H1 (cell line): ENCODE measurements around the gene ALG6. TPM values are rescaled to one million over a fixed set of nuclear protein-coding genes. Genes with fewer than 3 reads are reported as not detected.
A peak's percentile ranks its signal among the peaks of the same experiment; 100 is the strongest.

Experiments used
- CTCF ChIA-PET: fragments of 300-600 bp; sonication (Branson Sonifier 250); formaldehyde crosslinking; loops from one replicate; lab custom pipeline; 2021; ENCODE audit not compliant: partially characterized antibody; lab: Charles Lee
- POLR2A ChIA-PET: fragments of 300-600 bp; sonication (Branson Sonifier 250); formaldehyde crosslinking; loops from one replicate; lab custom pipeline; 2021; ENCODE audit warnings: inconsistent platforms; ENCODE audit not compliant: partially characterized antibody; lab: Charles Lee
- DNase-seq, 2 experiments: peaks; one replicate each; pipeline versions ENCODE4 v3.0.0 to v3.0.0-alpha.2; 2010 to 2022; ENCODE audit warnings: low spot score in 2 of 2, low read depth in 1 of 2, mixed read lengths in 1 of 2
- FAIRE-seq: peaks from 2 replicates; lab custom pipeline; 2011; peaks lifted over from hg19 to GRCh38; lab: Jason Lieb, UNC
- H2AFZ ChIP-seq: 2 replicates; pipeline ENCODE4 v1.8.1; 2012; ENCODE audit warnings: low read length, inconsistent platforms
- H2AK5ac ChIP-seq: 2 replicates; pipeline ENCODE4 v1.6.1; 2013; ENCODE audit warnings: low read depth, low read length
- H2BK120ac ChIP-seq: replicated peaks from 2 replicates; pipeline ENCODE3; 2013; ENCODE audit warnings: low read depth, low read length, inconsistent platforms
- H2BK12ac ChIP-seq: 2 replicates; pipeline ENCODE4 v1.6.1; 2013; ENCODE audit warnings: low read depth, low read length
- H2BK15ac ChIP-seq: 2 replicates; pipeline ENCODE4 v1.6.1; 2013; ENCODE audit warnings: low read length
- H2BK20ac ChIP-seq: 2 replicates; pipeline ENCODE4 v1.6.1; 2013; ENCODE audit warnings: low read length
- H2BK5ac ChIP-seq: 2 replicates; pipeline ENCODE4 v1.6.1; 2013; ENCODE audit warnings: low read depth, low read length
- H3K14ac ChIP-seq: 2 replicates; pipeline ENCODE4 v1.6.1; 2013; ENCODE audit warnings: inconsistent platforms; ENCODE audit not compliant: insufficient read length
- H3K18ac ChIP-seq: 2 replicates; pipeline ENCODE4 v1.6.1; 2013; ENCODE audit warnings: low read length; ENCODE audit errors: extremely low read depth
- H3K23ac ChIP-seq: 2 replicates; pipeline ENCODE4 v1.6.1; 2013; ENCODE audit warnings: inconsistent platforms; ENCODE audit not compliant: insufficient read length
- H3K23me2 ChIP-seq: 2 replicates; pipeline ENCODE4 v1.6.1; 2013; ENCODE audit warnings: low read depth, low read length
- H3K27ac ChIP-seq: 2 replicates; pipeline ENCODE4 v1.6.1; 2011; ENCODE audit warnings: low read depth, low read length, inconsistent platforms
- H3K27me3 ChIP-seq, 4 experiments: replicated peaks in 1 of 4; 1 replicate in 1 of 4; 2 replicates in 3 of 4; pipeline versions ENCODE4 v1.6.1 to v1.8.1; 2011 to 2013; ENCODE audit warnings: low read length in 3 of 4, mild to moderate bottlenecking in 3 of 4, inconsistent platforms in 2 of 4, mixed read lengths in 2 of 4, moderate library complexity in 1 of 4; ENCODE audit not compliant: control insufficient read depth in 3 of 4, insufficient read depth in 3 of 4; ENCODE audit errors: extremely low read depth in 1 of 4
- H3K36me3 ChIP-seq, 4 experiments: 2 replicates each; pipeline versions ENCODE4 v1.6.1 to v1.8.1; 2011 to 2013; ENCODE audit warnings: mild to moderate bottlenecking in 4 of 4, low read length in 3 of 4, moderate library complexity in 2 of 4, control low read depth in 1 of 4, inconsistent platforms in 1 of 4; ENCODE audit not compliant: insufficient read depth in 4 of 4, control insufficient read depth in 2 of 4
- H3K4ac ChIP-seq: replicated peaks from 2 replicates; pipeline ENCODE3; 2013; ENCODE audit warnings: low read length, low read depth, mixed read lengths, inconsistent platforms; ENCODE audit not compliant: insufficient read length
- H3K4me1 ChIP-seq, 4 experiments: replicated peaks in 1 of 4; 1 replicate in 1 of 4; 2 replicates in 3 of 4; pipeline versions ENCODE4 v1.6.1 to v1.8.1; 2011 to 2013; ENCODE audit warnings: low read length in 3 of 4, inconsistent platforms in 2 of 4, mixed read lengths in 1 of 4; ENCODE audit not compliant: insufficient read depth in 4 of 4, control insufficient read depth in 3 of 4
- H3K4me2 ChIP-seq, 2 experiments: 2 replicates each; pipeline versions ENCODE4 v1.6.1 to v1.8.1; 2011 to 2013; ENCODE audit warnings: low read depth in 2 of 2, low read length in 2 of 2, control low read depth in 1 of 2, inconsistent platforms in 1 of 2, mild to moderate bottlenecking in 1 of 2; ENCODE audit not compliant: insufficient read depth in 1 of 2
- H3K4me3 ChIP-seq, 4 experiments: fragments of 200-600, 300-600 bp in 1 of 4; sonication (generic), shearing (Covaris generic), sonication (Bioruptor Twin) in 1 of 4; 2 replicates each; pipeline versions ENCODE4 v1.5.1 to v1.8.1; 2011 to 2016; ENCODE audit warnings: low read length in 4 of 4, low read depth in 3 of 4, control low read depth in 2 of 4, inconsistent platforms in 2 of 4, mild to moderate bottlenecking in 2 of 4, mixed read lengths in 1 of 4, moderate library complexity in 1 of 4; ENCODE audit not compliant: insufficient read depth in 2 of 4; ENCODE audit errors: extremely low read depth in 1 of 4
- H3K56ac ChIP-seq: replicated peaks from 2 replicates; pipeline ENCODE3; 2013; ENCODE audit warnings: low read depth, mild to moderate bottlenecking, mixed read lengths, low read length, inconsistent platforms; ENCODE audit not compliant: insufficient read length
- H3K79me1 ChIP-seq: 2 replicates; pipeline ENCODE4 v1.6.1; 2013; ENCODE audit warnings: low read depth, low read length, control low read depth
- H3K79me2 ChIP-seq, 2 experiments: 2 replicates each; pipeline versions ENCODE4 v1.6.1 to v1.8.1; 2012 to 2013; ENCODE audit warnings: low read length in 2 of 2, mild to moderate bottlenecking in 2 of 2, inconsistent platforms in 1 of 2; ENCODE audit not compliant: insufficient read depth in 2 of 2, control insufficient read depth in 1 of 2
- H3K9ac ChIP-seq, 4 experiments: replicated peaks in 1 of 4; 1 replicate in 1 of 4; 2 replicates in 3 of 4; pipeline versions ENCODE4 v1.6.1 to v1.8.1; 2011 to 2013; ENCODE audit warnings: low read depth in 3 of 4, low read length in 3 of 4, control low read depth in 2 of 4, mild to moderate bottlenecking in 2 of 4, moderate library complexity in 2 of 4, inconsistent platforms in 1 of 4; ENCODE audit errors: extremely low read depth in 1 of 4
- H3K9me3 ChIP-seq, 2 experiments: 2 replicates each; pipeline versions ENCODE4 v1.6.1 to v1.8.1; 2012 to 2013; ENCODE audit warnings: mild to moderate bottlenecking in 2 of 2, moderate library complexity in 2 of 2, control low read depth in 1 of 2, inconsistent platforms in 1 of 2, low read depth in 1 of 2, low read length in 1 of 2, mixed read lengths in 1 of 2; ENCODE audit not compliant: insufficient read depth in 2 of 2
- H4K20me1 ChIP-seq, 2 experiments: replicated peaks in 1 of 2; 2 replicates each; pipeline versions ENCODE3 to v1.8.1; 2011 to 2013; ENCODE audit warnings: inconsistent platforms in 2 of 2, low read length in 2 of 2, mild to moderate bottlenecking in 1 of 2; ENCODE audit not compliant: insufficient read depth in 2 of 2, control insufficient read depth in 1 of 2
- H4K5ac ChIP-seq: 2 replicates; pipeline ENCODE4 v1.6.1; 2013; ENCODE audit warnings: low read length, low read depth, mixed read lengths, inconsistent platforms; ENCODE audit not compliant: insufficient read length
- H4K8ac ChIP-seq: 2 replicates; pipeline ENCODE4 v1.8.0; 2013; ENCODE audit warnings: mild to moderate bottlenecking, moderate library complexity, low read length, inconsistent platforms; ENCODE audit not compliant: insufficient read depth; ENCODE audit errors: extremely low read depth
- H4K91ac ChIP-seq: replicated peaks from 2 replicates; pipeline ENCODE3; 2013; ENCODE audit warnings: low read length, mixed read lengths, inconsistent platforms; ENCODE audit not compliant: insufficient read length
- CEBPB ChIP-seq: IDR thresholded peaks from 2 replicates; pipeline ENCODE4 v1.6.1; 2012; ENCODE audit warnings: low read depth, low read length
- NANOG ChIP-seq: IDR thresholded peaks from 2 replicates; pipeline ENCODE4 v1.6.1; 2011; ENCODE audit warnings: low read length, low read depth, mild to moderate bottlenecking, inconsistent platforms; ENCODE audit not compliant: insufficient read depth, poor library complexity, severe bottlenecking
- NRF1 ChIP-seq: IDR thresholded peaks from 2 replicates; pipeline ENCODE4 v1.6.1; 2011; ENCODE audit warnings: mild to moderate bottlenecking, low read depth, low read length, improper control_type of control experiment
- SAP30 ChIP-seq: fragments of 300-600 bp; sonication (generic); IDR thresholded peaks from 2 replicates; pipeline ENCODE4 v1.7.1; 2012; ENCODE audit warnings: low read length, moderate library complexity, mild to moderate bottlenecking, inconsistent platforms; ENCODE audit not compliant: insufficient read depth, insufficient replicate concordance
- SIN3A ChIP-seq, 2 experiments: IDR thresholded peaks in 1 of 2; conservative IDR thresholded peaks in 1 of 2; 2 replicates each; pipeline ENCODE4 v1.6.1; 2011 to 2012; ENCODE audit warnings: low read length in 2 of 2, improper control_type of control experiment in 1 of 2, low read depth in 1 of 2, mild to moderate bottlenecking in 1 of 2
- SUZ12 ChIP-seq: fragments of 200-600 bp; sonication (generic); IDR thresholded peaks from 2 replicates; pipeline ENCODE4 v1.6.1; 2012; ENCODE audit warnings: mild to moderate bottlenecking, inconsistent platforms, low read length, moderate library complexity, mixed read lengths
- TAF1 ChIP-seq: IDR thresholded peaks from 2 replicates; pipeline ENCODE4 v1.6.1; 2011; ENCODE audit warnings: mild to moderate bottlenecking, low read depth, low read length
- YY1 ChIP-seq: IDR thresholded peaks from 2 replicates; pipeline ENCODE4 v1.6.1; 2011; ENCODE audit warnings: low read depth, mild to moderate bottlenecking, low read length
- WGBS, 2 experiments: shearing (Covaris generic) in 1 of 2; methylation state at CpG; one replicate each; pipeline versions ENCODE4 v1.1.6 to v1.1.7; 2013 to 2015; ENCODE audit warnings: low lambda C conversion rate in 2 of 2, mixed read lengths in 2 of 2, inconsistent platforms in 1 of 2, low coverage in 1 of 2, missing lambda C conversion rate in 1 of 2; ENCODE audit not compliant: insufficient replicate concordance in 2 of 2, insufficient coverage in 1 of 2, insufficient read length in 1 of 2; ENCODE audit errors: extremely low coverage in 1 of 2, missing lambda C conversion rate in 1 of 2; 5-methylcytosine and 5-hydroxymethylcytosine counted together
- polyA plus RNA-seq, 7 experiments: library from polyadenylated mRNA; depleted of rRNA in 3 of 7; stranded (reverse) in 5 of 7; unstranded in 2 of 7; fragments of >200 nt in 5 of 7; fragments of 200-250 nt in 2 of 7; gene quantifications; 1 replicate in 5 of 7; 2 replicates in 1 of 7; 4 replicates in 1 of 7; pipeline versions ENCODE4 v1.2.1 to v1.2.3, GENCODE V29; 2011 to 2013; ENCODE audit warnings: missing spikeins in 2 of 7, mixed read lengths in 2 of 7
- total RNA-seq: library from RNA; stranded (reverse); fragmentation: NEBNext Ultra II Directional; extraction: Animal tissue kit (Norgen Biotek cat#: 25700); gene quantifications from 2 replicates; pipeline ENCODE4 v1.2.1, GENCODE V29; 2021

The ALG6 gene
- total and polyA plus RNA-seq, 2 of the 8 experiments (the other 6 are each of a cell fraction or from before 2014, with no cell fraction given): 17.8 to 26.8 TPM

GRCh38 chr1:63325279-63325985 lies 42.0 kb upstream of the ALG6 start:
- Histone ChIP-seq H3K14ac (no peak overlapping the region), H3K4me2 (peak overlapping the region; percentile 94), H3K36me3 (no peaks in the 10 kb centered on the region), H2AFZ (no peak overlapping the region), H3K79me1 (no peaks in the 10 kb centered on the region), H3K23ac (no peak overlapping the region), H2BK5ac (no peak overlapping the region), H3K9ac (no peak overlapping the region), H3K9me3 (no peaks in the 10 kb centered on the region), H3K4ac (peak overlapping the region; percentile 28), H3K27me3 (peaks cover 0 to 74% (median 44%) of the 10 kb centered on the region in 4 experiments; a peak in 5 of 7 replicates), H4K20me1 (peaks cover 0 to 2% of the 10 kb centered on the region in 2 experiments), H3K18ac (no peak overlapping the region), H3K4me3 (peak overlapping the region; percentile 2 to 80 (median 22); a peak in 5 of 8 replicates), H2BK20ac (no peak overlapping the region), H4K5ac (no peak overlapping the region), H2BK12ac (no peak overlapping the region), H3K56ac (no peak overlapping the region), H3K4me1 (peaks cover 6 to 32% (median 17%) of the 10 kb centered on the region in 4 experiments), H4K91ac (no peak overlapping the region), H2BK15ac (no peak overlapping the region), H3K27ac (no peak overlapping the region), H2AK5ac (no peak overlapping the region), H3K79me2 (peaks cover 0 to 24% of the 10 kb centered on the region in 2 experiments; a peak in 3 of 4 replicates), H4K8ac (no peak overlapping the region), H3K23me2 (peaks cover 41% of the 10 kb centered on the region), H2BK120ac (no peak overlapping the region)
- POLR2A ChIA-PET: interaction anchor here (2.8 kb wide), 1 partner anchor 8 kb away, joined by 15 read pairs; no protein-coding TSS in a partner anchor
- CTCF ChIA-PET: interaction anchor here (0.7 to 6.5 kb wide), 10 partner anchors 8 to 262 kb away, joined by 3 to 71 read pairs (median 4); partner anchors contain the start of gene ALG6
- no peak for TF ChIP-seq CEBPB
- TF ChIP-seq NRF1: no peak
- no peak for TF ChIP-seq TAF1
- TF ChIP-seq SUZ12: no peak
- no peak for TF ChIP-seq NANOG
- no peak for TF ChIP-seq SIN3A (conservative IDR thresholded peaks at IDR 0.05 in 1 of 2, IDR thresholded peaks at IDR 0.05 in 1 of 2; ENCODE audit: low read depth in 1 of 2, low read length in 2 of 2)
- TF ChIP-seq YY1: no peak
- TF ChIP-seq SAP30: no peak
- no peak for DNase-seq
- WGBS, 2 experiments: 15% methylated on average over 2 of the region's 2 CpGs; no CpG with 5 or more reads in 1 of the 2 experiments
- no peak for FAIRE-seq
